HL-60 (cell line): Measurements from ENCODE around the gene ATP5F1E.

Source experiments
- DNase-seq, 2 experiments: peaks; one replicate each; pipeline ENCODE4 v3.0.0-alpha.2; 2010 to 2020; ENCODE audit warnings: low read depth in 1 of 2, low spot score in 1 of 2
- H3K27ac ChIP-seq: fragments of 250-450 bp; sonication (Bioruptor Pico); replicated peaks from 2 replicates; pipeline ENCODE4 v1.5.1; 2020; ENCODE audit warnings: mild to moderate bottlenecking, moderate library complexity
- H3K27me3 ChIP-seq: fragments of 250-450 bp; sonication (Bioruptor Pico); 2 replicates; pipeline ENCODE4 v1.5.1; 2021; ENCODE audit warnings: mild to moderate bottlenecking, moderate library complexity; ENCODE audit not compliant: insufficient read depth, poor library complexity, severe bottlenecking
- H3K4me3 ChIP-seq: replicated peaks from 2 replicates; pipeline ENCODE4 v1.5.1; 2011; ENCODE audit warnings: mild to moderate bottlenecking, control low read depth, low read length; ENCODE audit not compliant: insufficient read depth
- CTCF ChIP-seq: IDR thresholded peaks from one replicate; pipeline ENCODE4 v1.5.1; 2011; ENCODE audit warnings: low read length, control low read depth, inconsistent platforms; ENCODE audit not compliant: insufficient read depth
- GABPA ChIP-seq: IDR thresholded peaks from 2 replicates; pipeline ENCODE4 v1.6.1; 2012; ENCODE audit warnings: low read depth
- POLR2AphosphoS5 ChIP-seq: IDR thresholded peaks from 2 replicates; pipeline ENCODE4 v1.6.1; 2012; ENCODE audit warnings: low read depth
- REST ChIP-seq: IDR thresholded peaks from 2 replicates; pipeline ENCODE4 v1.6.1; 2012; ENCODE audit warnings: low read depth; ENCODE audit not compliant: insufficient replicate concordance
- SPI1 ChIP-seq: IDR thresholded peaks from 2 replicates; pipeline ENCODE4 v1.6.1; 2012; ENCODE audit warnings: low read depth, mild to moderate bottlenecking, borderline replicate concordance

Gene ATP5F1E

GRCh38 chr20:59002874-59003399 lies 29.2 kb downstream of the ATP5F1E start:
- Histone ChIP-seq H3K27ac (no peak overlapping the region), H3K4me3 (no peak overlapping the region), H3K27me3 (no peaks in the 10 kb centered on the region)
- no peak for DNase-seq
- no peak for TF ChIP-seq GABPA
- TF ChIP-seq POLR2AphosphoS5: no peak
- TF ChIP-seq SPI1: no peak
- no peak for TF ChIP-seq CTCF
- no peak for TF ChIP-seq REST

- Histone ChIP-seq H3K27me3 (no peaks in the 10 kb centered on the region), H3K27ac (no peak overlapping the region), H3K4me3 (no peak overlapping the region)
- DNase-seq: no peak
- TF ChIP-seq REST: no peak
- no peak for TF ChIP-seq SPI1
- no peak for TF ChIP-seq GABPA
- no peak for TF ChIP-seq CTCF
- TF ChIP-seq POLR2AphosphoS5: no peak
Observed at GRCh38 chr20:59002388-59002787, 29.7 kb downstream of the ATP5F1E start.

- Histone ChIP-seq H3K27me3 (no peaks in the 10 kb centered on the region), H3K4me3 (no peak overlapping the region), H3K27ac (no peak overlapping the region)
- DNase-seq: no peak
- TF ChIP-seq CTCF: no peak
- TF ChIP-seq REST: no peak
Observed at GRCh38 chr20:59001449-59002171, 30.5 kb downstream of the ATP5F1E start.
